ENCODE results near the gene LRRC45.

- no peak for TF ChIP-seq CTCF (IDR thresholded peaks at IDR 0.05; ENCODE audit: low read depth, low read length)
- TF ChIP-seq POLR2A (IDR thresholded peaks at IDR 0.05; ENCODE audit: extremely low read depth, insufficient read length) = no peak
Measured at GRCh38 chr17:82037889-82038195, 14.7 kb downstream of the LRRC45 start.
